Measurements from ENCODE around the gene GNAI2. TPM values are rescaled to one million over a fixed set of nuclear protein-coding genes. Genes with fewer than 3 reads are reported as not detected.

GNAI2 gene
- total RNA-seq, 1 experiment from 2014 or later: 151 TPM

DNA sequence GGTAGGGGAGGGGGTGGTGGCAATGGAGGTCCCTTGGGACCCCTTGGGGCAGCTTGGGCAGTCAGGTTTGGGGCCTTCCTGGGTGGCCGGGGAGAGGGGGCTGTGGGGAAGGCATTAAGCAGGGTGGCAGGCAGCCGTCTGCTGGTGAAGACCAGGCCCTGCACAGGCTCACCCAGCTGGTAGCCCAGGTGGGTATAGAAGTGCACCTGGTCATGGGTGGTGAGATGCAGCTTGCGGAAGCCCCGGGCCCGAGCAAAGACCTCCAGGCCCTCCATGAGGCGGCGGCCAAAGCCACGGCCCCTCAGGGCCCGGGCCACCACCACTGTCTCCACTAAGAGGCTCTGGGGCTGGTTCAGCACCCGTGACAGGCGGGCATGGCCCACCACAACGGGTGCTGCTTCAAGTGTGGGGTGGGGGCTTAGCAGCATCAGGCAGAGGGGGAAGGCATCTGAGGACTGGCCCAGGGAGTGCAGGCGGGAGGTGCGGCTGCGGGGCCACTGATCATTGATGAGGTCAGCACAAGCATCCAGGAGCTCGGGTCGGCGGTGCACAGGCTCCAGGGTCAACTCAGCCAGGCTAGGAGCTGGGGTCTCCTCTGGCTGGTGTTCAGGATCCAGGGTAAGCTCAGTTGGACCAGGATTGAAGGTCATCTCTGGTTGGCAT lies 60.8 kb downstream of the GNAI2 start:
- peaks cover 29% of the 10 kb centered on the region for H3K4me1 ChIP-seq (ENCODE audit: low read length)
- no peak overlapping the region for H2AFZ ChIP-seq (ENCODE audit: low read length)
- H3K9ac ChIP-seq (ENCODE audit: low read length): no peak overlapping the region
- no peak overlapping the region for H3K4me3 ChIP-seq (ENCODE audit: low read length)
- no peak for DNase-seq
- H3K79me2 ChIP-seq (ENCODE audit: low read length): peaks cover 10% of the 10 kb centered on the region
- no peaks in the 10 kb centered on the region for H3K9me2 ChIP-seq (replicated peaks; ENCODE audit: insufficient read depth, low read length)
- no peaks in the 10 kb centered on the region for H3K27me3 ChIP-seq (ENCODE audit: low read length)
- no peaks in the 10 kb centered on the region for H4K20me1 ChIP-seq (ENCODE audit: insufficient read depth, low read depth, low read length)
- no peak overlapping the region for H3K27ac ChIP-seq (ENCODE audit: low read length)
- no peaks in the 10 kb centered on the region for H3K36me3 ChIP-seq (ENCODE audit: insufficient read depth, low read length)
- no peaks in the 10 kb centered on the region for H3K9me3 ChIP-seq (ENCODE audit: low read length)
- no peak overlapping the region for H3K4me2 ChIP-seq (ENCODE audit: low read depth, low read length, poor library complexity, severe bottlenecking)

DNA sequence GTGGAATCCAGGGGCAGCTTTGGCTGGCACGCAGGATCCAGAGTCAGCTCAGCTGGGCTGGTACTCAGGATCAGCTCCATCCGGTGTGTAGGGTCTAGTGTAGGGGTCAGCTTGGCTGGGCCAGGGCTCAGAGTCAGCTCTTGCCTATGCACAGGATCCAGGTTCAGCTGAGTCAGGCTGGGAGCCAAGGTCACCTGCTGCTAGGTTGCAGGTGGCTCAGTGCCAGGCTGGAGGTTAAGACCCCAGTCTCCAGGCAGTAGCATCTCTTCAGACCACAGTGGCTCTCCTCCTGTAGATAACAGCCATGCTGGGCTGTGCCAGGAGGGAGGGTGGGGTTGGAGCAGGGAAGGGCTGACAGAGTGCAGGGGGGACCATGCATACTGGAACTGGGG lies 61.4 kb downstream of the GNAI2 start:
- Histone ChIP-seq H3K9me2 (replicated peaks; ENCODE audit: insufficient read depth, low read length) (no peaks in the 10 kb centered on the region), H3K4me1 (ENCODE audit: low read length) (peaks cover 29% of the 10 kb centered on the region), H3K36me3 (ENCODE audit: insufficient read depth, low read length) (no peaks in the 10 kb centered on the region), H2AFZ (ENCODE audit: low read length) (no peak overlapping the region), H4K20me1 (ENCODE audit: insufficient read depth, low read depth, low read length) (no peaks in the 10 kb centered on the region), H3K4me3 (ENCODE audit: low read length) (peak overlapping the region; percentile 93; the same call in 1 of the 2 replicates), H3K4me2 (ENCODE audit: low read depth, low read length, poor library complexity, severe bottlenecking) (no peak overlapping the region), H3K9ac (ENCODE audit: low read length) (peak overlapping the region; percentile 91; the same call in 1 of the 2 replicates), H3K79me2 (ENCODE audit: low read length) (peaks cover 7% of the 10 kb centered on the region; the same call in 1 of the 2 replicates), H3K27me3 (ENCODE audit: low read length) (no peaks in the 10 kb centered on the region), H3K27ac (ENCODE audit: low read length) (no peak overlapping the region), H3K9me3 (ENCODE audit: low read length) (no peaks in the 10 kb centered on the region)
- DNase-seq: no peak

DNA sequence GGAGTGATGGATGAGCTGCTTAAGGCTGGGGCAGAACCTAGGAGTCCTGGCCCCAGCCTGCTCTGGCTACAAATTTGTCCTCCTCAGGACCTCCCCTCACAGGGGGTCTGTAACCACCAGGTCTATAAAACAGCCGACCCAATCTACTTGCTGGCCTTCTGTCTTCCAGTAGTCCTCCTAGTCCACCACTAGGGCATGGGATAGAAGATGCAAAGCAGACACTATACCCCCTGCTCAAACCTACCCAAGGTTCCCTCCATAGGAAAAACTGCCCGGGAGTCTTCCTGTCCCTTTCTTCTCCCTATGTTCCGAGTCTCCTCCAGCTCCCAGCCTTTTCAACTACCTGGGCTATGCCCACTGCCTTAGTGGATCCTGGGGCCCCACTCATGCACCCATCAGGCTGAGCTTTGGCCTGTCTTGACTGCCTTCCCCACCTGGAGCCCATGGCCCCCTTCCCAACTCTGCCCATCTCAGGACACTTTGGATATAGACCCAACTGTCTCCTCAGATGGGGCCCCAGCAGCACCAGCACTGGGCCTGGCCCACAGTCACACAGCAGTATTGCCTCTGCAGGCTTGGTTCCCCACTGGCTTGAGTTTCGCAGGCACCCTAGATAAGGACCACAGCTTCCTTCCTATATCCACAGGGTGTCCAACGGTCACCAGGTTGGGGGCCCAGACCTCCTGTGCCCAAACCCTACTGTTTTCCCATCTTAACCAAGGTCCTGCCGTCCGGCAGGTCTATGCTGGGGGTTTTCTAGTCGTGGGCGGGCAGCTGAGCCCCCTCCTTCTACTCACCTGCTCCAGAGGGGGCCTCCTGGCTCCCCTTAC lies 62.1 kb downstream of the GNAI2 start:
- no peak for DNase-seq
- peaks cover 7% of the 10 kb centered on the region; the same call in 1 of the 2 replicates for H3K79me2 ChIP-seq (ENCODE audit: low read length)
- H3K4me3 ChIP-seq (ENCODE audit: low read length): peak overlapping the region; percentile 93
- no peak overlapping the region for H3K27ac ChIP-seq (ENCODE audit: low read length)
- H3K36me3 ChIP-seq (ENCODE audit: insufficient read depth, low read length): no peaks in the 10 kb centered on the region
- H3K27me3 ChIP-seq (ENCODE audit: low read length): no peaks in the 10 kb centered on the region
- H3K9me3 ChIP-seq (ENCODE audit: low read length): no peaks in the 10 kb centered on the region
- no peak overlapping the region for H2AFZ ChIP-seq (ENCODE audit: low read length)
- H3K9ac ChIP-seq (ENCODE audit: low read length): peak overlapping the region; percentile 91
- no peaks in the 10 kb centered on the region for H4K20me1 ChIP-seq (ENCODE audit: insufficient read depth, low read depth, low read length)
- H3K9me2 ChIP-seq (replicated peaks; ENCODE audit: insufficient read depth, low read length): no peaks in the 10 kb centered on the region
- H3K4me1 ChIP-seq (ENCODE audit: low read length): peaks cover 23% of the 10 kb centered on the region
- peak overlapping the region; percentile 92 for H3K4me2 ChIP-seq (ENCODE audit: low read depth, low read length, poor library complexity, severe bottlenecking)

DNA sequence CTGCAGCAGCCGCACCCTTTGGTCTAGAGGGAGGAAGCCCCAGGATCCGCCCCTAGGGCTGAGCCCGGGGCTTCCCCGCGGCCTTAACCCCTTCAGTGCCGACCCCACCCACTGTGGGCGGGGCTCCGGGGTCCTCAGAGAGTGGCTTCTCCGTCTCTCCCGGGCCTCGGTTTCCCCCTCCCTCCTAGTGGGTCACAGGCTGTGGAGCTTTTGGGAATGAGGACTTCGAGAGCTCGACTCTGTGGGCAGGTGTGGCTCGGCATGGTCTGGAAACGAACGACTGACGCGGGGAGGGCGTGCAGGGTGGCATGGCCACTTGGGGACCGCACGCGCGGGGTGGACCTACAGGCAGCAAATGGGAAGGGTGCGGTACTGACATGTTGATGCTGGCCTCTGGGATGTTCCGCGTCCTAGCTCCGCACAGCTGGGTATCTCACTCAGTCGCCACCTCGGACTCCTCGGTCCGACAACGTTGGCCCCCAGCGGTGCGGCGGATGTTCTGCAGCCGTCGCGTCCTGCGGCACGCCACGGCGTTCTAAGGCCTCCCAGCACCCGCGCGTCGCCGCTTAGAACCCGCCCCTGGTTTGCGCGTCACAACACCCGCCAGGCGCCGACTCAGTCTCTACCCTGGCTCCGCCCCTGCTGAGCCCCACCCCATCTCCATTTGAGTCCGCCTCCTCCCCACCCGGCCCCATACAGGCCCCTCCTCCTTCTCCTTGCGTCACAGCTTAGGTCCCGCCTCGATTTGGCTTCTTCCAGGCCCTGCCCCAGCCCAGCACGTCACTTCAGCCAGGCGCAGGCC lies 63.0 kb downstream of the GNAI2 start, which contains the start of the genes HYAL3 and NAA80:
TSS of gene HYAL3 (minus strand) at position 570 of the 802 bp plus-strand sequence. CDS start 3,803 bp downstream, outside the sequence.
TSS of gene NAA80 (minus strand) at position 570 of the 802 bp plus-strand sequence. CDS start 1,942 bp downstream, outside the sequence.
- Histone ChIP-seq H4K20me1 (ENCODE audit: insufficient read depth, low read depth, low read length) (no peaks in the 10 kb centered on the region), H3K9ac (ENCODE audit: low read length) (peak within 1 kb of the TSS; percentile 91), H3K79me2 (ENCODE audit: low read length) (peaks cover 7% of the 10 kb centered on the region; the same call in 1 of the 2 replicates), H3K27me3 (ENCODE audit: low read length) (no peaks in the 10 kb centered on the region), H3K27ac (ENCODE audit: low read length) (peak within 1 kb of the TSS; percentile 44; the same call in 1 of the 2 replicates), H2AFZ (ENCODE audit: low read length) (peak within 1 kb of the TSS; percentile 95), H3K4me2 (ENCODE audit: low read depth, low read length, poor library complexity, severe bottlenecking) (peak within 1 kb of the TSS; percentile 92), H3K9me3 (ENCODE audit: low read length) (no peaks in the 10 kb centered on the region), H3K9me2 (replicated peaks; ENCODE audit: insufficient read depth, low read length) (no peaks in the 10 kb centered on the region), H3K4me3 (ENCODE audit: low read length) (peak within 1 kb of the TSS; percentile 93), H3K4me1 (ENCODE audit: low read length) (peaks cover 21% of the 10 kb centered on the region), H3K36me3 (ENCODE audit: insufficient read depth, low read length) (no peaks in the 10 kb centered on the region)
- peak; percentile 100 for DNase-seq

DNA sequence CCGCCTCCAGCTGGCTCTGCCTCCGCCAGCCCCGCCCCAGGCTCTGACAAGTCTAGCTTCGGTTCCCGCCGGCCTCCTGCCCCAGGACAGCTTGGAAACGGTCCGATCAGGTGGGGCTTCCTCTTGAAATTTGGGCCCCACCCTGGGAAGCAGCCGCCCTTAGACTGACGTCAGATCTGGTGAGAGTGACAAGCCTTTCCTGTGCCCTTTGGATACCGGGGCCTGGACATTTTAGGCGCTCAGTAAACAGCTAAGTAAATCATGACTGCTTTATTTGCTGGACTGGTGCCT lies 63.6 kb downstream of the GNAI2 start:
- peak overlapping the region; percentile 40; the same call in 1 of the 2 replicates for H2AFZ ChIP-seq (ENCODE audit: low read length)
- peaks cover 21% of the 10 kb centered on the region for H3K4me1 ChIP-seq (ENCODE audit: low read length)
- H3K9me2 ChIP-seq (replicated peaks; ENCODE audit: insufficient read depth, low read length): no peaks in the 10 kb centered on the region
- H3K4me3 ChIP-seq (ENCODE audit: low read length): peak overlapping the region; percentile 72
- no peak for DNase-seq
- no peaks in the 10 kb centered on the region for H3K9me3 ChIP-seq (ENCODE audit: low read length)
- peak overlapping the region; percentile 76 for H3K4me2 ChIP-seq (ENCODE audit: low read depth, low read length, poor library complexity, severe bottlenecking)
- peak overlapping the region; percentile 14; the same call in 1 of the 2 replicates for H3K27ac ChIP-seq (ENCODE audit: low read length)
- H3K79me2 ChIP-seq (ENCODE audit: low read length): peaks cover 7% of the 10 kb centered on the region; the same call in 1 of the 2 replicates
- no peaks in the 10 kb centered on the region for H3K36me3 ChIP-seq (ENCODE audit: insufficient read depth, low read length)
- no peaks in the 10 kb centered on the region for H4K20me1 ChIP-seq (ENCODE audit: insufficient read depth, low read depth, low read length)
- no peaks in the 10 kb centered on the region for H3K27me3 ChIP-seq (ENCODE audit: low read length)
- H3K9ac ChIP-seq (ENCODE audit: low read length): peak overlapping the region; percentile 72

DNA sequence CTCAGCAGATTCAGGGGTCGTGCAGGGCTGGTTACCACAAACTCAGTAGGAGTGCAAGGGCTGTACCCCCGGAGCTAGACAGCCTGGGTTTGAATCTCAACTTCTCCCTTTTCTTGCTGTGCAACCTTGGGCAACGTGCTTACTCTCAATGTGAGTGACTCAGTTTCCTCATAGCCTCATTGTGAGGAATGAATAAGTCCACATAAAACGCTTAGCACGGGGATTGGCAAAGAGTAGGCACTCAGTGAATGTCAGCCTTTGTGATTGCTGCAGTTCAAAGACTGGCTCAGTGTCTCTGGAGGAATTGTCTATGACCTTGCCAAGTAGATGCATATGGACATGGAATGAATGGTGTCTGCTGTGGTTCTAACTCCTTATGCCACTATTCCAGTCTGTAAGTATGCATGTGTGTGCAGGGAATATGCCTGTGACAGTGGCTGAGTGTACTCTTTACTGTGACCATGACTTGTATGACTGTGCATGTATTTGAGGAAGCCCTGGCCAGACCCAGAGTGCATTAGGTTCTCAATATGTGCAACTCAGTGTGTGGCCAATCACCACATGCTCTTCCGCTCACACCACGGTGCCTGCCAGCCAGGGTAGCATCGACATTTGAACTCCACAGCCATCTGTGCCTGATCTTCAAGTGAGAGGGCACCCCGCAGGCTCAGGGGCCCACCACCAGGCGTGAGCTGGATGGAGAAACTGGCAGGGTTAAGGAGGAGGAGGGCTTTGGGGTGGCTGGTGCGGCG lies 64.1 kb downstream of the GNAI2 start:
- Histone ChIP-seq H3K79me2 (ENCODE audit: low read length) (peaks cover 7% of the 10 kb centered on the region; the same call in 1 of the 2 replicates), H2AFZ (ENCODE audit: low read length) (peak overlapping the region; percentile 40; the same call in 1 of the 2 replicates), H3K4me2 (ENCODE audit: low read depth, low read length, poor library complexity, severe bottlenecking) (peak overlapping the region; percentile 76), H3K9me3 (ENCODE audit: low read length) (no peaks in the 10 kb centered on the region), H3K9ac (ENCODE audit: low read length) (peak overlapping the region; percentile 72), H4K20me1 (ENCODE audit: insufficient read depth, low read depth, low read length) (no peaks in the 10 kb centered on the region), H3K4me3 (ENCODE audit: low read length) (peak overlapping the region; percentile 72), H3K9me2 (replicated peaks; ENCODE audit: insufficient read depth, low read length) (no peaks in the 10 kb centered on the region), H3K36me3 (ENCODE audit: insufficient read depth, low read length) (no peaks in the 10 kb centered on the region), H3K27ac (ENCODE audit: low read length) (peak overlapping the region; percentile 14; the same call in 1 of the 2 replicates), H3K27me3 (ENCODE audit: low read length) (no peaks in the 10 kb centered on the region), H3K4me1 (ENCODE audit: low read length) (peaks cover 21% of the 10 kb centered on the region)
- DNase-seq: no peak

DNA sequence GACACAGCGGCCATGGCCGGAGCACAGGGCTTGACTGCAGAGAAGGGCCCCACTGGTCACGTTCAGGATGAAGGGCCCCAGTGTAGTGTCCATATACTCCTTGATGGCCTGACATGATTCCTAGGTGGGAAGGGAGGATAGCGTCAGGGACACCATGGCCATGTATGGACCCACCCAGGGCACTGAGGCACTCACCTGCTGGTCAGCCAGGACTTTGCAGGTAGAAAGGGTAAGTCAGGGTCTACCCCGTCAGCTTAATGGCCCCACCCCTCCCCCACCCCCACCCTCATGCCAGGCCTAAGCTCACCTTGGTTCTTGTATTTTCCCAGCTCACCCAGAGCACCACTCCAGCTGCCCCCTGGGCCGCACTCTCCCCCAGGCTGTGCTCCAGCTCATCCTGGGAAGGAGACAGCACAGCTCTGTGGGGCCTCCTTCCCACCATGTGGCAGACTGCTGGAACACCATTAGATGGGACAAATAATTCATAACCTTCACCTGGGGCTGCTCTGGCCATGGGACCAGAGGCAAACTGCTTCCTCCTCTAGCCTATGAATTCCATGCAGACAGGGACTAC lies 64.8 kb downstream of the GNAI2 start:
- no peak overlapping the region for H3K27ac ChIP-seq (ENCODE audit: low read length)
- H3K4me2 ChIP-seq (ENCODE audit: low read depth, low read length, poor library complexity, severe bottlenecking): peak overlapping the region; percentile 76
- H3K4me3 ChIP-seq (ENCODE audit: low read length): peak overlapping the region; percentile 72; the same call in 1 of the 2 replicates
- H3K4me1 ChIP-seq (ENCODE audit: low read length): peaks cover 21% of the 10 kb centered on the region
- no peaks in the 10 kb centered on the region for H3K9me2 ChIP-seq (replicated peaks; ENCODE audit: insufficient read depth, low read length)
- peaks cover 7% of the 10 kb centered on the region; the same call in 1 of the 2 replicates for H3K79me2 ChIP-seq (ENCODE audit: low read length)
- DNase-seq: no peak
- no peaks in the 10 kb centered on the region for H4K20me1 ChIP-seq (ENCODE audit: insufficient read depth, low read depth, low read length)
- no peaks in the 10 kb centered on the region for H3K36me3 ChIP-seq (ENCODE audit: insufficient read depth, low read length)
- H3K9me3 ChIP-seq (ENCODE audit: low read length): no peaks in the 10 kb centered on the region
- peak overlapping the region; percentile 72; the same call in 1 of the 2 replicates for H3K9ac ChIP-seq (ENCODE audit: low read length)
- H3K27me3 ChIP-seq (ENCODE audit: low read length): no peaks in the 10 kb centered on the region
- no peak overlapping the region for H2AFZ ChIP-seq (ENCODE audit: low read length)

Measured in Karpas-422 (cell line).